Neural crest cell (in vitro differentiated cells): ENCODE measurements around the gene HDDC3. TPM values are rescaled to one million over a fixed set of nuclear protein-coding genes. Genes with fewer than 3 reads are reported as not detected.
"Not testable (repeated sequence)": the region's sequence is repeated elsewhere in the genome, so short reads cannot be mapped to it uniquely, and the experiment has no call there.

Experiments
- DNase-seq: peaks from one replicate; pipeline ENCODE4 v3.0.0; 2021; ENCODE audit warnings: low read depth, mixed read lengths, low spot score
- H3K27ac Mint-ChIP-seq: one replicate; pipeline ENCODE4 v1.8.0; 2021; ENCODE audit warnings: mild to moderate bottlenecking, mixed read lengths; ENCODE audit not compliant: unreplicated experiment
- H3K27me3 Mint-ChIP-seq: 2 replicates; pipeline ENCODE4 v1.8.0; 2021; ENCODE audit warnings: low read depth, mild to moderate bottlenecking, mixed read lengths
- H3K36me3 Mint-ChIP-seq: 2 replicates; pipeline ENCODE4 v1.8.0; 2021; ENCODE audit warnings: low read depth, mild to moderate bottlenecking, mixed read lengths
- H3K4me1 Mint-ChIP-seq: 2 replicates; pipeline ENCODE4 v1.8.0; 2021; ENCODE audit warnings: mixed read lengths
- H3K4me3 Mint-ChIP-seq: one replicate; pipeline ENCODE4 v1.8.0; 2021; ENCODE audit warnings: mild to moderate bottlenecking, mixed read lengths
- H3K9me3 Mint-ChIP-seq: 2 replicates; pipeline ENCODE4 v1.8.0; 2021; ENCODE audit warnings: mixed read lengths
- CTCF ChIP-seq: fragments of 200-600 bp; sonication (generic); conservative IDR thresholded peaks from 2 replicates; pipeline ENCODE4 v1.5.0; 2021; ENCODE audit warnings: antibody characterized with exemption, mild to moderate bottlenecking
- total RNA-seq: library from RNA; stranded (reverse); gene quantifications from 2 replicates; pipeline ENCODE4 v1.2.1, GENCODE V29; 2021

The HDDC3 gene
- total RNA-seq, 1 donor from 2014 or later, result 16.7 TPM

- Mint-ChIP-seq H3K36me3 (peaks cover 1% of the 10 kb centered on the region), H3K4me1 (peaks cover 32% of the 10 kb centered on the region), H3K4me3 (peak overlapping the region; percentile 91), H3K27ac (no peak overlapping the region), H3K9me3 (no peaks in the 10 kb centered on the region), H3K27me3 (no peaks in the 10 kb centered on the region)
- no peak for TF ChIP-seq CTCF
- DNase-seq, result no peak
Observed at GRCh38 chr15:90933301-90933700, 952 bp upstream of the HDDC3 start.

GRCh38 chr15:90932660-90932991 is 277 bp upstream of the HDDC3 start:
- no peak for TF ChIP-seq CTCF
- H3K9me3 Mint-ChIP-seq, result no peaks in the 10 kb centered on the region
- H3K4me3 Mint-ChIP-seq, result peak overlapping the region; percentile 91
- no peak overlapping the region for H3K27ac Mint-ChIP-seq
- DNase-seq, result no peak
- H3K27me3 Mint-ChIP-seq, result no peaks in the 10 kb centered on the region
- peaks cover 32% of the 10 kb centered on the region for H3K4me1 Mint-ChIP-seq
- no peaks in the 10 kb centered on the region for H3K36me3 Mint-ChIP-seq

- no peaks in the 10 kb centered on the region for H3K27me3 Mint-ChIP-seq
- H3K4me1 Mint-ChIP-seq, result peaks cover 28% of the 10 kb centered on the region
- no peaks in the 10 kb centered on the region for H3K9me3 Mint-ChIP-seq
- no peak for DNase-seq
- TF ChIP-seq CTCF, result no peak
- no peak overlapping the region for H3K27ac Mint-ChIP-seq
- H3K36me3 Mint-ChIP-seq, result no peaks in the 10 kb centered on the region
- peak overlapping the region; percentile 91 for H3K4me3 Mint-ChIP-seq
Observed at GRCh38 chr15:90931575-90931827, 848 bp downstream of the HDDC3 start.

- Mint-ChIP-seq H3K4me1 (peaks cover 23% of the 10 kb centered on the region), H3K27ac (peak overlapping the region; percentile 67), H3K27me3 (no peaks in the 10 kb centered on the region), H3K4me3 (peak overlapping the region; percentile 91), H3K36me3 (no peaks in the 10 kb centered on the region), H3K9me3 (no peaks in the 10 kb centered on the region)
- DNase-seq, result no peak
- no peak for TF ChIP-seq CTCF
Observed at GRCh38 chr15:90930861-90931574, 1.3 kb downstream of the HDDC3 start.

- Mint-ChIP-seq H3K4me1 (peaks cover 17% of the 10 kb centered on the region), H3K36me3 (no peaks in the 10 kb centered on the region), H3K9me3 (no peaks in the 10 kb centered on the region), H3K27ac (no peak overlapping the region), H3K4me3 (peak overlapping the region; percentile 54), H3K27me3 (no peaks in the 10 kb centered on the region)
- TF ChIP-seq CTCF, result no peak
- DNase-seq, result no peak
Observed at GRCh38 chr15:90929246-90930019, 2.9 kb downstream of the HDDC3 start.

- not testable (repeated sequence) for H3K27me3 Mint-ChIP-seq, H3K36me3 Mint-ChIP-seq, H3K9me3 Mint-ChIP-seq
Observed at GRCh38 chr15:90928106-90928505, 4.2 kb downstream of the HDDC3 start.

GRCh38 chr15:90926766-90927165 is 5.6 kb downstream of the HDDC3 start:
- DNase-seq, H3K9me3 Mint-ChIP-seq, H3K36me3 Mint-ChIP-seq, H3K27me3 Mint-ChIP-seq, H3K4me1 Mint-ChIP-seq, H3K27ac Mint-ChIP-seq, H3K4me3 Mint-ChIP-seq: not testable (repeated sequence)

More at GRCh38 chr15:90928106-90928505, 4.2 kb downstream of the HDDC3 start:
- H3K27ac Mint-ChIP-seq, DNase-seq, H3K4me3 Mint-ChIP-seq: not testable (repeated sequence)
- peaks cover 13% of the 10 kb centered on the region for H3K4me1 Mint-ChIP-seq
